Gastroesophageal sphincter (tissue), 4 donors: Measurements from ENCODE around the gene PHOX2A. TPM values are rescaled to one million over a fixed set of nuclear protein-coding genes. Genes with fewer than 3 reads are reported as not detected.

ENCODE experiments used
- ATAC-seq: fragments of 150-250 bp; one replicate; pipeline ENCODE4 v1.9.1; 2016; ENCODE audit warnings: mild to moderate bottlenecking, moderate library complexity
- H3K27ac ChIP-seq, 4 donors: fragments of 200-600 bp; sonication (generic) in 3 of 4; 1 replicate in 3 of 4; 2 replicates in 1 of 4; pipeline ENCODE4 v1.5.1; 2016 to 2019
- H3K27me3 ChIP-seq: fragments of 200-600 bp; sonication (generic); one replicate; pipeline ENCODE4 v1.5.1; 2019
- H3K36me3 ChIP-seq, 2 donors: fragments of 200-600 bp; sonication (generic); one replicate each; pipeline ENCODE4 v1.5.1; 2019; ENCODE audit warnings: control low read depth in 1 of 2
- H3K4me1 ChIP-seq, 3 donors: fragments of 200-600 bp; sonication (generic); 1 replicate in 2 of 3; 2 replicates in 1 of 3; pipeline ENCODE4 v1.5.1; 2016 to 2019; ENCODE audit warnings: control low read depth in 2 of 3
- H3K4me3 ChIP-seq, 2 donors: fragments of 200-600 bp; sonication (generic); one replicate each; pipeline ENCODE4 v1.5.1; 2019; ENCODE audit warnings: mild to moderate bottlenecking in 1 of 2, moderate library complexity in 1 of 2
- H3K9me3 ChIP-seq, 3 donors: fragments of 200-600 bp; sonication (generic); one replicate each; pipeline ENCODE4 v1.5.1; 2017 to 2019; ENCODE audit warnings: control low read depth in 2 of 3
- CTCF ChIP-seq, 4 experiments: fragments of 200-600 bp in 2 of 4; fragments of 450-650 bp in 2 of 4; sonication (generic) in 1 of 4; IDR thresholded peaks; one replicate each; pipeline ENCODE4 v1.5.1; 2017 to 2019; ENCODE audit warnings: antibody characterized with exemption in 4 of 4, mild to moderate bottlenecking in 2 of 4, moderate library complexity in 2 of 4
- EP300 ChIP-seq: sonication (generic); formaldehyde crosslinking; IDR thresholded peaks from one replicate; pipeline ENCODE4 v1.6.1; 2017; ENCODE audit warnings: antibody characterized with exemption, mild to moderate bottlenecking
- POLR2A ChIP-seq, 2 donors: fragments of 450-650 bp; IDR thresholded peaks; one replicate each; pipeline ENCODE4 v1.6.1; 2017; ENCODE audit warnings: antibody characterized with exemption in 2 of 2, mild to moderate bottlenecking in 2 of 2, moderate library complexity in 1 of 2
- POLR2AphosphoS5 ChIP-seq: sonication (generic); formaldehyde crosslinking; IDR thresholded peaks from one replicate; pipeline ENCODE4 v1.6.1; 2017; ENCODE audit warnings: antibody characterized with exemption
- WGBS, 2 donors: methylation state at CpG; one replicate each; pipeline ENCODE4 v1.1.5; 2018; ENCODE audit warnings: low coverage in 1 of 2; 5-methylcytosine and 5-hydroxymethylcytosine counted together
- total RNA-seq, 4 donors: library from RNA; depleted of rRNA; stranded (reverse); fragments of >200 nt; gene quantifications; one replicate each; pipeline ENCODE4 v1.1.0, GENCODE V29; 2016

PHOX2A gene
- total RNA-seq, 4 donors from 2014 or later = 0.37 to 3.2 (median 0.89) TPM; not detected in 1

- ATAC-seq = no peak
- no peak for TF ChIP-seq EP300
- no peak for TF ChIP-seq CTCF (IDR thresholded peaks at IDR 0.05)
- TF ChIP-seq POLR2A (IDR thresholded peaks at IDR 0.05) = no peak
- TF ChIP-seq POLR2AphosphoS5 = no peak
Measured at GRCh38 chr11:72283947-72284346, 40.0 kb upstream of the PHOX2A start.

GRCh38 chr11:72280726-72281315 lies 36.8 kb upstream of the PHOX2A start:
- Histone ChIP-seq H3K4me1 (no peaks in the 10 kb centered on the region), H3K9me3 (no peaks in the 10 kb centered on the region), H3K4me3 (no peak overlapping the region), H3K27me3 (peaks cover 41% of the 10 kb centered on the region), H3K36me3 (no peaks in the 10 kb centered on the region), H3K27ac (no peak overlapping the region)
- WGBS, 2 donors = 95 to 98% methylated on average over 7 to 8 of the region's 24 CpGs
- no peak for TF ChIP-seq POLR2AphosphoS5
- no peak for TF ChIP-seq POLR2A (IDR thresholded peaks at IDR 0.05)
- no peak for TF ChIP-seq EP300
- no peak for TF ChIP-seq CTCF (IDR thresholded peaks at IDR 0.05)
- no peak for ATAC-seq

More at GRCh38 chr11:72283947-72284346, 40.0 kb upstream of the PHOX2A start:
- Histone ChIP-seq H3K27me3 (peaks cover 41% of the 10 kb centered on the region), H3K4me3 (no peak overlapping the region), H3K9me3 (no peaks in the 10 kb centered on the region), H3K4me1 (no peaks in the 10 kb centered on the region), H3K36me3 (no peaks in the 10 kb centered on the region), H3K27ac (no peak overlapping the region)
- 68 to 83% methylated on average over 2 of the region's 2 CpGs for WGBS, 2 donors

- H3K27me3 ChIP-seq = peaks cover 40% of the 10 kb centered on the region
- no peak for ATAC-seq
- H3K4me1 ChIP-seq = no peaks in the 10 kb centered on the region
- TF ChIP-seq EP300 = no peak
- TF ChIP-seq CTCF (IDR thresholded peaks at IDR 0.05) = no peak
- no peak for TF ChIP-seq POLR2A (IDR thresholded peaks at IDR 0.05)
- no peak for TF ChIP-seq POLR2AphosphoS5
- H3K27ac ChIP-seq = no peak overlapping the region
- no peak overlapping the region for H3K4me3 ChIP-seq
- no peaks in the 10 kb centered on the region for H3K36me3 ChIP-seq
- no peaks in the 10 kb centered on the region for H3K9me3 ChIP-seq
- 90 to 94% methylated on average over 12 of the region's 12 CpGs for WGBS, 2 donors
Measured at GRCh38 chr11:72280037-72280436, 36.1 kb upstream of the PHOX2A start.

- ATAC-seq = no peak
- H3K27me3 ChIP-seq = peaks cover 29% of the 10 kb centered on the region
- H3K36me3 ChIP-seq = no peaks in the 10 kb centered on the region
- no peaks in the 10 kb centered on the region for H3K9me3 ChIP-seq
- no peaks in the 10 kb centered on the region for H3K4me1 ChIP-seq
- TF ChIP-seq POLR2AphosphoS5 = no peak
- no peak overlapping the region for H3K4me3 ChIP-seq
- H3K27ac ChIP-seq = no peak overlapping the region
Measured at GRCh38 chr11:72278905-72279304, 34.9 kb upstream of the PHOX2A start.

- Histone ChIP-seq H3K27ac (no peak overlapping the region), H3K4me1 (no peaks in the 10 kb centered on the region), H3K36me3 (no peaks in the 10 kb centered on the region), H3K4me3 (no peak overlapping the region), H3K27me3 (peaks cover 5% of the 10 kb centered on the region), H3K9me3 (no peaks in the 10 kb centered on the region)
- ATAC-seq = no peak
- TF ChIP-seq CTCF (IDR thresholded peaks at IDR 0.05) (no peak), POLR2AphosphoS5 (no peak), POLR2A (IDR thresholded peaks at IDR 0.05) (no peak), EP300 (no peak)
- WGBS, 2 donors = 80 to 84% methylated on average over 5 to 6 of the region's 6 CpGs
Measured at GRCh38 chr11:72274435-72274834, 30.5 kb upstream of the PHOX2A start.
